HL-60 (cell line): Measurements from ENCODE around the gene B4GALNT4.

Experiments
- POLR2AphosphoS5 ChIP-seq: IDR thresholded peaks from 2 replicates; pipeline ENCODE4 v1.6.1; 2012; ENCODE audit warnings: low read depth
- SPI1 ChIP-seq: IDR thresholded peaks from 2 replicates; pipeline ENCODE4 v1.6.1; 2012; ENCODE audit warnings: low read depth, mild to moderate bottlenecking, borderline replicate concordance
- TF ChIP-seq, protein P1 (sequence below): IDR thresholded peaks from one replicate; pipeline ENCODE4 v1.5.1; 2011; ENCODE audit warnings: low read length, control low read depth, inconsistent platforms; ENCODE audit not compliant: insufficient read depth
- TF ChIP-seq, protein P2 (sequence below): IDR thresholded peaks from 2 replicates; pipeline ENCODE4 v1.6.1; 2012; ENCODE audit warnings: low read depth; ENCODE audit not compliant: insufficient replicate concordance

DNA sequence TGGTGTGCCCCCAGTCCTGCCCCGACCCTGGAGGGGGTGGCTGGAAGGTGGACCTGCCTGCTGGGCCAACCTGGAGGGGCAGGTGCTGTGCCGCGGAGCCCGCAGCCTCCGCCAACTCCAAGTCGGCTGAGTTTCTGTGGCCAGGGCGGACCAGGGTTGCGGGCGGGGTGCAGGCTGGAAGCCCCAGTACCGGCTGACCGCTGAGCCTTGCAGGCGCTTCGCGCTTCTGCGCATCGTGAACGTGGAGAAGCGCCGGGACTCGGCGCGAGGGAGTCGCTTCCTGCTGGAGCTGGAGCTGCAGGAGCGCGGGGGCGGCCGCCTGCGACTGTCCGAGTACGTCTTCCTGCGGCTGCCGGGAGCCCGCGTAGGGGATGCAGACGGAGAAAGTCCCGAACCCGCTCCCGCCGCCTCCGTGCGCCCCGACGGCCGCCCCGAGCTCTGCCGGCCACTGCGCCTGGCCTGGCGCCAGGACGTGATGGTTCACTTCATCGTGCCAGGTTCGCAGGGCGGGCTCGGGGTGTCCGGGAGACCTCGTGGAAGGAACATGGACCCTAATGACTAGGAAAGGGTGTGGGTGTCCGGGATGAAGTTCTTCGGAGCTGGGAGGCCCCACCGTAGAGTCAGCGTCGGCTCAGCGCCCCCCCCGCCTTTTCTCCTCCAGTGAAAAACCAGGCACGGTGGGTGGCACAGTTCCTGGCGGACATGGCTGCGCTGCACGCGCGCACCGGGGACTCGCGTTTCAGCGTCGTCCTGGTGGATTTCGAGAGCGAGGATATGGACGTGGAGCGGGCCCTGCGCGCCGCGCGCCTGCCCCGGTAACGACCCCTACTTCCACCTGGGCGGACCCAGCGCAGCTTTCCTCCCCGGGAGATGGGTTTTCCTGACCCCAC is 10.2 kb downstream of the B4GALNT4 start:
- TF ChIP-seq, protein P1, sequence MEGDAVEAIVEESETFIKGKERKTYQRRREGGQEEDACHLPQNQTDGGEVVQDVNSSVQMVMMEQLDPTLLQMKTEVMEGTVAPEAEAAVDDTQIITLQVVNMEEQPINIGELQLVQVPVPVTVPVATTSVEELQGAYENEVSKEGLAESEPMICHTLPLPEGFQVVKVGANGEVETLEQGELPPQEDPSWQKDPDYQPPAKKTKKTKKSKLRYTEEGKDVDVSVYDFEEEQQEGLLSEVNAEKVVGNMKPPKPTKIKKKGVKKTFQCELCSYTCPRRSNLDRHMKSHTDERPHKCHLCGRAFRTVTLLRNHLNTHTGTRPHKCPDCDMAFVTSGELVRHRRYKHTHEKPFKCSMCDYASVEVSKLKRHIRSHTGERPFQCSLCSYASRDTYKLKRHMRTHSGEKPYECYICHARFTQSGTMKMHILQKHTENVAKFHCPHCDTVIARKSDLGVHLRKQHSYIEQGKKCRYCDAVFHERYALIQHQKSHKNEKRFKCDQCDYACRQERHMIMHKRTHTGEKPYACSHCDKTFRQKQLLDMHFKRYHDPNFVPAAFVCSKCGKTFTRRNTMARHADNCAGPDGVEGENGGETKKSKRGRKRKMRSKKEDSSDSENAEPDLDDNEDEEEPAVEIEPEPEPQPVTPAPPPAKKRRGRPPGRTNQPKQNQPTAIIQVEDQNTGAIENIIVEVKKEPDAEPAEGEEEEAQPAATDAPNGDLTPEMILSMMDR: no peak
- TF ChIP-seq, protein P2, sequence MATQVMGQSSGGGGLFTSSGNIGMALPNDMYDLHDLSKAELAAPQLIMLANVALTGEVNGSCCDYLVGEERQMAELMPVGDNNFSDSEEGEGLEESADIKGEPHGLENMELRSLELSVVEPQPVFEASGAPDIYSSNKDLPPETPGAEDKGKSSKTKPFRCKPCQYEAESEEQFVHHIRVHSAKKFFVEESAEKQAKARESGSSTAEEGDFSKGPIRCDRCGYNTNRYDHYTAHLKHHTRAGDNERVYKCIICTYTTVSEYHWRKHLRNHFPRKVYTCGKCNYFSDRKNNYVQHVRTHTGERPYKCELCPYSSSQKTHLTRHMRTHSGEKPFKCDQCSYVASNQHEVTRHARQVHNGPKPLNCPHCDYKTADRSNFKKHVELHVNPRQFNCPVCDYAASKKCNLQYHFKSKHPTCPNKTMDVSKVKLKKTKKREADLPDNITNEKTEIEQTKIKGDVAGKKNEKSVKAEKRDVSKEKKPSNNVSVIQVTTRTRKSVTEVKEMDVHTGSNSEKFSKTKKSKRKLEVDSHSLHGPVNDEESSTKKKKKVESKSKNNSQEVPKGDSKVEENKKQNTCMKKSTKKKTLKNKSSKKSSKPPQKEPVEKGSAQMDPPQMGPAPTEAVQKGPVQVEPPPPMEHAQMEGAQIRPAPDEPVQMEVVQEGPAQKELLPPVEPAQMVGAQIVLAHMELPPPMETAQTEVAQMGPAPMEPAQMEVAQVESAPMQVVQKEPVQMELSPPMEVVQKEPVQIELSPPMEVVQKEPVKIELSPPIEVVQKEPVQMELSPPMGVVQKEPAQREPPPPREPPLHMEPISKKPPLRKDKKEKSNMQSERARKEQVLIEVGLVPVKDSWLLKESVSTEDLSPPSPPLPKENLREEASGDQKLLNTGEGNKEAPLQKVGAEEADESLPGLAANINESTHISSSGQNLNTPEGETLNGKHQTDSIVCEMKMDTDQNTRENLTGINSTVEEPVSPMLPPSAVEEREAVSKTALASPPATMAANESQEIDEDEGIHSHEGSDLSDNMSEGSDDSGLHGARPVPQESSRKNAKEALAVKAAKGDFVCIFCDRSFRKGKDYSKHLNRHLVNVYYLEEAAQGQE: no peak
- no peak for TF ChIP-seq POLR2AphosphoS5
- no peak for TF ChIP-seq SPI1
